HEK293 (cell line): ENCODE data around the gene ERGIC1.

ENCODE experiments used
- CTCF ChIP-seq: fragments of 450-650 bp; formaldehyde crosslinking; IDR thresholded peaks from 2 replicates; pipeline ENCODE4 v1.5.1; 2016; ENCODE audit warnings: missing biosample characterization, missing genetic modification characterization
- PRDM1 ChIP-seq: fragments of 450-650 bp; formaldehyde crosslinking; IDR thresholded peaks from 2 replicates; pipeline ENCODE4; 2016; ENCODE audit warnings: missing biosample characterization, missing genetic modification characterization
- ZBTB8A ChIP-seq: fragments of 450-650 bp; formaldehyde crosslinking; IDR thresholded peaks from 2 replicates; pipeline ENCODE4 v1.5.1; 2016; ENCODE audit warnings: missing biosample characterization, missing genetic modification characterization
- ZNF624 ChIP-seq: fragments of 450-650 bp; formaldehyde crosslinking; IDR thresholded peaks from 2 replicates; pipeline ENCODE4 v1.5.1; 2017; ENCODE audit warnings: missing biosample characterization, missing genetic modification characterization
- ZNF645 ChIP-seq: fragments of 450-650 bp; formaldehyde crosslinking; IDR thresholded peaks from 2 replicates; pipeline ENCODE4; 2016; ENCODE audit warnings: missing biosample characterization, missing genetic modification characterization
- ZNF785 ChIP-seq: fragments of 450-650 bp; formaldehyde crosslinking; IDR thresholded peaks from 2 replicates; pipeline ENCODE4 v1.5.1; 2016; ENCODE audit warnings: missing biosample characterization, missing genetic modification characterization
- ZNF791 ChIP-seq: fragments of 450-650 bp; formaldehyde crosslinking; IDR thresholded peaks from 2 replicates; pipeline ENCODE4 v1.5.1; 2016; ENCODE audit warnings: missing biosample characterization, missing genetic modification characterization
- ZNF792 ChIP-seq: fragments of 450-650 bp; formaldehyde crosslinking; IDR thresholded peaks from 2 replicates; pipeline ENCODE4 v1.5.1; 2016; ENCODE audit warnings: missing biosample characterization, missing genetic modification characterization
- TF ChIP-seq, protein P1 (sequence below): fragments of 450-650 bp; formaldehyde crosslinking; IDR thresholded peaks from 2 replicates; pipeline ENCODE4 v1.5.1; 2016; ENCODE audit warnings: missing biosample characterization, missing genetic modification characterization
- TF ChIP-seq, protein P2 (sequence below): fragments of 450-650 bp; formaldehyde crosslinking; IDR thresholded peaks from 2 replicates; pipeline ENCODE4 v1.5.1; 2016; ENCODE audit warnings: missing biosample characterization, missing genetic modification characterization

DNA sequence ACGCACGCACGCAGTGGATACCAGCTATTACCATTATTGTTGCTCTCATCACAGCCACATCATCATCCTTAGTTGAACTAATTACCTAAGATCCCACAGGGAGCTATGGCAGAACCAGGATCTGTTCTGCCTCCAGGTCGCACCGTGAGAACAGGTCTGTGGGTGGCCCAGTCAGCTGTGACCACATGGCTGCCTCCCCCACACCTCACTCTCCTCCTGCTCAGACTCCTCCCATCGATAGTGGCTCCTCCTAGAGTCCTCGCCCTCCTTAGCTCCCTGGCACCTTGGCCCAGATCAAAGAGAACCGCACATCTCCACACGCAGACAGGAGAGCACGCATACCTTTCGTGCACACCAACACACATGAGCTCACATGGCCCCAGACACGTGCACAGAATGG lies 92.7 kb downstream of the ERGIC1 start:
- TF ChIP-seq CTCF (tag by site-specific recombination) (no peak), ZNF792 (tag by site-specific recombination) (no peak), ZBTB8A (tag by site-specific recombination) (no peak), PRDM1 (no peak), ZNF645 (no peak), ZNF791 (no peak), ZNF624 (tag by site-specific recombination) (no peak), ZNF785 (tag by site-specific recombination) (no peak)
- TF ChIP-seq, protein P1, sequence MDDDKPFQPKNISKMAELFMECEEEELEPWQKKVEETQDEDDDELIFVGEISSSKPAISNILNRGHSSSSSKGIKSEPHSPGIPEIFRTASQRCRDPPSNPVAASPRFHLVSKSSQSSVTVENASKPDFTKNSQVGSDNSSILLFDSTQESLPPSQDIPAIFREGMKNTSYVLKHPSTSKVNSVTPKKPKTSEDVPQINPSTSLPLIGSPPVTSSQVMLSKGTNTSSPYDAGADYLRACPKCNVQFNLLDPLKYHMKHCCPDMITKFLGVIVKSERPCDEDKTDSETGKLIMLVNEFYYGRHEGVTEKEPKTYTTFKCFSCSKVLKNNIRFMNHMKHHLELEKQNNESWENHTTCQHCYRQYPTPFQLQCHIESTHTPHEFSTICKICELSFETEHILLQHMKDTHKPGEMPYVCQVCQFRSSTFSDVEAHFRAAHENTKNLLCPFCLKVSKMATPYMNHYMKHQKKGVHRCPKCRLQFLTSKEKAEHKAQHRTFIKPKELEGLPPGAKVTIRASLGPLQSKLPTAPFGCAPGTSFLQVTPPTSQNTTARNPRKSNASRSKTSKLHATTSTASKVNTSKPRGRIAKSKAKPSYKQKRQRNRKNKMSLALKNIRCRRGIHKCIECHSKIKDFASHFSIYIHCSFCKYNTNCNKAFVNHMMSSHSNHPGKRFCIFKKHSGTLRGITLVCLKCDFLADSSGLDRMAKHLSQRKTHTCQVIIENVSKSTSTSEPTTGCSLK, result no peak
- TF ChIP-seq, protein P2, sequence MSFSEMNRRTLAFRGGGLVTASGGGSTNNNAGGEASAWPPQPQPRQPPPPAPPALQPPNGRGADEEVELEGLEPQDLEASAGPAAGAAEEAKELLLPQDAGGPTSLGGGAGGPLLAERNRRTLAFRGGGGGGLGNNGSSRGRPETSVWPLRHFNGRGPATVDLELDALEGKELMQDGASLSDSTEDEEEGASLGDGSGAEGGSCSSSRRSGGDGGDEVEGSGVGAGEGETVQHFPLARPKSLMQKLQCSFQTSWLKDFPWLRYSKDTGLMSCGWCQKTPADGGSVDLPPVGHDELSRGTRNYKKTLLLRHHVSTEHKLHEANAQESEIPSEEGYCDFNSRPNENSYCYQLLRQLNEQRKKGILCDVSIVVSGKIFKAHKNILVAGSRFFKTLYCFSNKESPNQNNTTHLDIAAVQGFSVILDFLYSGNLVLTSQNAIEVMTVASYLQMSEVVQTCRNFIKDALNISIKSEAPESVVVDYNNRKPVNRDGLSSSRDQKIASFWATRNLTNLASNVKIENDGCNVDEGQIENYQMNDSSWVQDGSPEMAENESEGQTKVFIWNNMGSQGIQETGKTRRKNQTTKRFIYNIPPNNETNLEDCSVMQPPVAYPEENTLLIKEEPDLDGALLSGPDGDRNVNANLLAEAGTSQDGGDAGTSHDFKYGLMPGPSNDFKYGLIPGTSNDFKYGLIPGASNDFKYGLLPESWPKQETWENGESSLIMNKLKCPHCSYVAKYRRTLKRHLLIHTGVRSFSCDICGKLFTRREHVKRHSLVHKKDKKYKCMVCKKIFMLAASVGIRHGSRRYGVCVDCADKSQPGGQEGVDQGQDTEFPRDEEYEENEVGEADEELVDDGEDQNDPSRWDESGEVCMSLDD, result no peak
